Measurements from ENCODE around the gene INPP5E.
A peak's percentile ranks its signal among the peaks of the same experiment; 100 is the strongest.

Gene INPP5E

DNA sequence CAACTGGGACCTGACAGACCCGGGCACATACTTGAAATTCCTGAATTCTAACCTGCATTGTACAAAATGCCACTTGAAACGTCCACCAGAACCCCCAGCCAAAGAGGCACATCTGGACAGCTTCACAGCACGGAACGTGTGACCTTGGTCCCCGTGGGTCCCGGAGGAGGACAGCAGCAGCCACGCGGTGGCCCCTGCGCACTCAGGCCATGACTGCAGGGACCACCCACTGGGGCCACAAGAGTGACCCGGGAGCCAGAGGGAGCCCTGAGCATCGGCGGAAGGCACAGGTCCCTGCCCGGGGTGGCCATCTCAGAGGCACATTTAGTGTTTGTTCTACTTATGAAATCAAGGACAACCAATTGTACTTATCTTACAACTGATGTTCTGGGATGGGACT lies 37.6 kb downstream of the INPP5E start:
- no peak for DNase-seq

- DNase-seq = no peak
Observed at GRCh38 chr9:136401173-136401922, 38.3 kb downstream of the INPP5E start.

DNA sequence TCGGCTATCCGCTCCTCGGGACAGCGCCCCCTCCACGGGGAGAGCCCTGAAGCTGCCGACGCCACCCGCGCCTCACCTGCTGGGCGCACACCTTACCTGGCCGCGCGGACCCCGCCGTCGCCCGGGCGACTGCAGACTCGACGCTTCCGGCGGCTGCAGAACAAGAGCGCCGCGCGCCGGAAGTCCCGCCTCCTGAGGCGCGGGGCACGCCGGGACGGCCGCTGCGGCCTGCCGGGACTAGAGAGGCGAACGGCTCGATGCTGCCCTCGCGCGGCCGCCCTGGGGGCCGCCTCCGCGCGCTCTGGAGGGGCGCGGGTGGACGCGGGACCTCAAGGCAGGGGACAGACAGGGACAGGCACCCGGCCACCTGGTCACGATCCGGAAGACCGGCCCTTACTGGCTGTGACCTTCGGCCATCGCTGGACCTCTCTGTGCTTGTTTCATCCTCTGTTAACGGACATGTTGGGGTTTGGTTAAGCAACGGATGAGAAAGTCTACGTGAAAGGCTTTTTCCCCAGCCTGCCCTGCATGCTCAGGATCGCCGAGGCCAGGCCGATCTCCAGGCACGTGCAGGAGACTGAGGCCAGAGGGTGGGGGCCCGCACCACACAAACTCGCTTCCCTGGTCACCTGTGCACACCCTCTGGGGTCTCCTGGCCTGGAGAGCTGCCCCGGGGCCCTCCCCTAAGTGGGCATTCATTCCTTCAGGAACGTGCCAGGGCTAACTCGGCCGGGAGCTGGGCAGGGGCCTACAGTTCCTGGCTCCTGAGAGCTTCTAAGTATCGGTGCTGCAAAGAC lies 39.4 kb downstream of the INPP5E start, which contains the start of gene SNAPC4:
SNAPC4 (minus strand) TSS at position 133 of the 797 bp plus-strand sequence. CDS start 1,742 bp downstream, outside the sequence.
- DNase-seq = peak; percentile 89

- DNase-seq = peak; percentile 51
Observed at GRCh38 chr9:136399176-136400037, 40.2 kb downstream of the INPP5E start.

DNA sequence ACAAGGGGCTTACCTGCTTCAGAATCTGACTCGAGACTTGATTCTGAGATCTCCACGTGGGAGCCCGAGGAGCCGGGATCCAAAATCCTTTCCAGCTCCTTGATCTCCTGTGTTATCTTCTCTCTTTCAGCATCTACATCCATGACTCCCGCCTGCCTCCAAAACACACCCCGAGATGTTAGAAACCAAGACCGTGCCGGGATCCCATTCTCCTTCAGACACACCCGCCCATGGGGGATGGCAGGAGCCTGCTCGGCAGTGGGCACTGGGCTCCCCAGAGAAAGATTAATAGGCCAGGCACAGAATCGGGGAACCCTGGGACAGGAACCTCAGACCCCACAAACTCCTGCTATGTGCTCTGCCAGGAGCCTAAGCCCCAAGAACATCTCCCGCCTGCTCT lies 41.4 kb downstream of the INPP5E start:
- no peak for DNase-seq

DNA sequence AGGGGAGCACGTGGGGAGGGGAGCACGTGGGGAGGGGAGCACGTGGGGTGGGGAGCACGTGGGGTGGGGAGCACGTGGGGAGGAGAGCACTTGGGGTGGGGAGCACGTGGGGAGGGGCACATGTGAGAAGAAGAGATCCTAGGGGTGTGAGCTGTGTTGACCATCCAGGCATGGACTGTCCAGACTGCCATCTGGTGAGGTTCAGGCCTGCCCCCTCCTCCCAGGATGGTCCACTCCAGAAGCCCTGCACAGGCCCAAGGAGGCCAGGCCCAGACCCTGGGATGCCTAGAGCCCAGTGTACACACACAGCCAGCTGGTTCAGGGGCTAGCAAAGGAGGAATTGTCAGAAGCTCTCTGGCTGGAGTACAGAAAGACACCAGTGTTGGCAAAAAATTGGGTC lies 42.0 kb downstream of the INPP5E start:
- no peak for DNase-seq

GRCh38 chr9:136396219-136396515 lies 43.5 kb downstream of the INPP5E start:
- no peak for DNase-seq

DNA sequence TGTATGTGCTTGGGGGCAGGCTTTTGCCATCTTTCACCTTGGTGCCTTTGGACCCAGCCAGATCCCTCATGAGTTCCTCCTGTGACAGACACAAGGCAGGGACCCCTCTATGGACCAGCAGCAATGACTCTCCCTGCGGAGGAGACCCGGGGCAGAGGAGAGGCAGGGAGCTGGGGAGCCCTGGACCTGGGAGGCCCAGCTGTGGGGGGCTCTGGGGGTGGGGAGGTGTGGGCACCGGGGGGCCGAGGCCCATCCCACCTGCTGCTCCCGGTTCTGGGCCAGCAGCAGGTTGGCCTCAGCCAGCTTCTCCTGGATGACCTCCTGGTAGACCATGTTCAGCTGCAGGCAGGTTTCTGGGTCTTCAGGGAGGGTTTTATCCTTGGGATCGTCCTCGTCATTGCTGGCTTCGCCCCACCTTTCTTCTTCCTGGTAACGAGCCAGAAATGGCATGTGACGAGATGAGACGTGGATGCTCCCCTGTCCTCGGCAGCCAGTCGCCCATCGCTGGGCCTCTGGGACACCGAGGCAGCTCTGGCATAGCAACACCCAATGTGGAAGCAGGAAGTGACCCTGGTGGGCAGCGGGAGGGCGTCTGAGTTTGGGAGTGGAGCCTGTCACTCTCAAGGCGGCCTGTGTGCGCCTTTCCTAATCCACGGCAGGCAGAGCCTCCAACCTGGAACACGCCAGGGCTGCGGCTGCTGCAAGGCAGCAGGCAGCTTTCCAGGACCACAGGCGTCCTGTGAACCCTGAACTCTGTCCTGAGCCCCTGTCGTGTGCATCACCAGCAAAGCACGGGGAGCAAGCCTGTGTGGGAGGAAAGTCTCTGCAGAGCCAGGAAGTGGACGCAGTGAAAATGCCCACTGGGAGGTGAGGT lies 44.1 kb downstream of the INPP5E start:
- no peak for DNase-seq

GRCh38 chr9:136395020-136395340 lies 44.7 kb downstream of the INPP5E start:
- no peak for DNase-seq

DNA sequence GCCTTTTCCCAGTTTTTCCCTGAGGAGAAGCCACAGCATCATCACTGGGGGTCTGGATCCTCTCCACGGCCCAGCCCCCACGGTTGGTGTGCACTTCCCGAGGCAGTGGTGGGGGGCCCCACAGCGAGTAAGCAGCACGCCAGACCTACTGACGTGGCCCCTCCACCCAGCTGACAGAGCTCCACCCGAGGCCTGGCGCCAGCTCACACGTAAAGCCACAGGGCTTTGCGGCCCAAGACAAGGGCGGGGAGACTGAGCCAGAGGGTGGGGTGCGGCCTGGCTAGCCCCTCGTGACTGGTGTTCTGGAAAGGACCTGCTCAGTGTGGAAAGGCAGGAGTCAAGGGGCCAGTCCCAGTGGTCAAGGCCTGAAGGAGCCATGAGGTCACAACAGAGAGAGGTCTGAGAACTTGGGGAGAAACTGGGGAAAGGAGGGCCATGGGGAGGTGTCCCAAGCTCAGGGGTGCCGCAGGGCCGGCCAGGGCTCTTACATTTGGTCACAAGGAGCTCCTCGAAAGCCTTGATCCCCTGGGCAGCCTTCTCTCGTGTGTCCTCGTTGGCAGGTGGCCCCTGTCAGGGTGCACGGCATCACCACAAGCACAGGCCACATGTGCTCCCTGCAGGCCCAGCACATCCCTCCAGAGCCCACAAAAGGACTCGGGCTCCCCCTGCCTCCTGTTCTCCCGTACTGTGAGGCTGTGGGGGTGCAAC lies 45.2 kb downstream of the INPP5E start:
- DNase-seq = no peak

- DNase-seq = no peak
Observed at GRCh38 chr9:136393531-136393930, 46.1 kb downstream of the INPP5E start.

DNA sequence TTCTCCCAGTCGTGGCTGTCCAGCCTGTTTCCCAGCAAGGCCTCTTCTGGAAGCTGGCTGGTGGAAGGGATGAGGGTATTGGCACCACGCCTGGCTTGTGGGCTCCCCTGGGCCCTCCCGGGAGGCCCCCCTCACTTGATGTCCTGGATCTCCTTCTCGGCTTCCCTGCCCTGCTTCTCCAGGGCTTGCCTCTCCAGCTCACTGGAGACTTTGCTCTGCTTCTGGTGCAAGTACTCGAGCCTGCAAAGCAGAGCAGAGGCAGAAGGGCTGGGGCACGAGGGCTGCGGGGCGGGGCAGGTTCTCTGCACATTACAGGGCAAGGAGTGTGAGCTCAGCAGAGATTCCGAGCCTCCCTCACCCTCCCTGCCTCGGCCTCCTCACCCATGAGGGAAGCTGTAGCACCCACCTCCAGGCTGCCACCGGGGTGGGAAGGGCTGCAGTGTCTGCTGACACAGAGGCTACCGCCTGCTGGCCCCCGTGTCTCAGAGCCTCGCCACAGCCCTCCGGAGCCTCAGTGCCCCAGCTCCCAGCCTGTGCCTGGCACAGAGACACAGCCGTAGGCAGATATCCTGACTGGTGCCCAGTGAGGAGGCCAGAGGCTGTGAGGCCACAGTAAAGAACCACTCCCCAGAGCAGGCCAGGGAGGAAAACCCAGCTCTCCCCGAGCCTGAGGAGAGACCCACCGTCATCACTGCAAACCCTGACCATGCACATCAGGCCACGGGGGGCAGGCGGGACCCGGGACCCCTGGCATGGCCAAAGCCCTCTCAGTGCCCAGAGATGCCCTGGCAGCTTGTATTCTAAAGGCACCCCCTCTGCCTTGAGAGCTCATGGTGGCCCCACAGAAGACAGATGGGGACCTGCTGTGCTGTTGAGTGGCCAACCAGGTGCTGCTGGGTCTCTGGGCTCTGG lies 46.9 kb downstream of the INPP5E start:
- no peak for DNase-seq

GRCh38 chr9:136391737-136392537 lies 47.7 kb downstream of the INPP5E start:
- DNase-seq = no peak

DNA sequence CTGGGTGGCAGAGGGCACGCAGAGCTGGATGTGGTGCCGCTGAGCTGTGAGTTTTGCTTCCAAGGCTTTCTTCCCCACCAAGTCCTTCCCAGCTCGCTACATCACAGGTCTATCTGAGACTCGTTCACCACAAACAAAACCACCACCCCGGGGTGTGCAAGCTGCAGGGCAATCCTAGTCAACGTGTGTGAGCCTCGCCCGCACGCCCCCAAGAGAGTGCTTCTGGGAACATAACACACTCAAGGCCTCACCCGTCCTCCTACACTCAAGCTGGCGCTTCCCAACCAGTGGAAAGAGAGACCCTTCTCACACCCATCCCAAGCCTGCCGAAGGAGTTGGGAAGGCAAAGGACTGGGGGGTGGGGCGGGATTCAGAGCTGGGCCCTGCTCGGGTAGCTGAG lies 50.2 kb downstream of the INPP5E start:
- no peak for DNase-seq

DNA sequence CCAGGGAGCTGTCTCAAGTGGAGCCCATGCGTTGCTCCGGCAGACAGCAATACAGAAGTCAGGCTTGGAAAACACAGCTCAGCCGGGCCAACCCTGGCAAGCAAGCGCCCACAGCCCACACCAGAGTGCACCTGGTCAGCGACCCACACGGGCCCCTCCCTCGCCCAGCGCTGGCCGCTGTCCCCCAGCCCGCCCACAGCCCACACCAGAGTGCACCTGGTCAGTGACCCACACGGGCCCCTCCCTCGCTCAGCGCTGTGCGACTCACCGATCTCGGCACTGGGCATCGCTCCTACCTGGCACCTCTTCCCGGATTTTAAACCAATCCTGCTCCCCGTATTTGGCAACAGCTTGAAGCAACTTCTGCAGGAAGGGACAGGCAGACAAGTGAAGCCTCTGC lies 52.4 kb downstream of the INPP5E start:
- DNase-seq = no peak

DNA sequence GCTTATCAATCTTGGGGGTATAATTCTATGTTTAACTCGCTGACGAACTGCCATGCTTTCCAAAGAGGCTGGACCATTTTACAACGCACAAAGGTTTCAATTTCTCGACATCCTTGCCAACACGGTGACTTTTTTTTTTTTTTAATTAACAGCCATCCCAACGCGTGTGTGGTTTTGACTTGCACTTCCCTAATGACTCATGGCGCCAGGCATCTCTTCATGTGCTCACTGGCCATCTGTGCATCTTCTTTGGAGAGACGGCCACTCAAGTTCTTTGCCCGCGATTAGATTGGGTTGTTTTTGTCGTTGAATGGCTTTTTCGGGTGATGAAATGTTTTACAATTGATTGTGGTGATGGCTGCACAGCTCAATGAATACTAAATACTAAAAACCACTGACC lies 53.6 kb downstream of the INPP5E start:
- DNase-seq = no peak

DNA sequence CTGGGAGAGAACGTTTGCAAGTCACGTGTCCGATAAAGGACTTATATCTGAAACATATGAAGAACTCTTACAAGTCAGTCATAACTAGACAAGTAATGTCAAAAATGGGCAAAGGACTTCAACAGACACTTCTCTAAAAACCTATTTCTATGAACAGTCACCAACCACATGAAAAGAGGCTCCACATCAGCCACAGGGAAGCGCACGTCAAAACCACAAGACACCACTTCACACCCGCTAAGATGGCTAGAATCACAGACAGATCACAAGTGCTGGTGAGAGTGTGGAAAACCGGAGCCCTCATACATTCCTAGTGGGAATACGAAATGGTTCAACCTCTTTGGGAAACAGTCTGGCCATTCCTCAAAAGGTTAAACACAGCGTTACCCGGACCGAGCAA lies 54.6 kb downstream of the INPP5E start:
- no peak for DNase-seq

DNA sequence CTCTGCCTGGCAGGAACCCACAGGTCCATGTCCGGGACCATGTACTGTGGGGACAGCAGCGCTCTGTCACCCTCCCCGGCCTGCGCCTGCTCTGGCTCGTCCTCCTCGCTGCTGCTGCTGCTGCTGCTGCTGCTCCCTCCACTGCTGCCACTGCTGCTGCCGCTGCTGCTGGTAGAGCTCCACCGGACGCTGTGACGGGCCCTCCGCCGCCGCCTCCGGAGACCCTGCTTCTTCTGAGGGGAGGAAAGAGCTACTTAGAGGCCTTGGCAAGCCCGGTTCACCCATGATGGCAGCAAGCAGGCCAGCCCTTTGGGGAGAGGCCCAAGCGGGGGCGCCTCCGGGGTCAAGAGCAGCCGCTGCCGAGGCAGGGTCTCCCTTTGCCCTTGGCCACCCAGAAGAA lies 56.2 kb downstream of the INPP5E start:
- DNase-seq = no peak

DNA sequence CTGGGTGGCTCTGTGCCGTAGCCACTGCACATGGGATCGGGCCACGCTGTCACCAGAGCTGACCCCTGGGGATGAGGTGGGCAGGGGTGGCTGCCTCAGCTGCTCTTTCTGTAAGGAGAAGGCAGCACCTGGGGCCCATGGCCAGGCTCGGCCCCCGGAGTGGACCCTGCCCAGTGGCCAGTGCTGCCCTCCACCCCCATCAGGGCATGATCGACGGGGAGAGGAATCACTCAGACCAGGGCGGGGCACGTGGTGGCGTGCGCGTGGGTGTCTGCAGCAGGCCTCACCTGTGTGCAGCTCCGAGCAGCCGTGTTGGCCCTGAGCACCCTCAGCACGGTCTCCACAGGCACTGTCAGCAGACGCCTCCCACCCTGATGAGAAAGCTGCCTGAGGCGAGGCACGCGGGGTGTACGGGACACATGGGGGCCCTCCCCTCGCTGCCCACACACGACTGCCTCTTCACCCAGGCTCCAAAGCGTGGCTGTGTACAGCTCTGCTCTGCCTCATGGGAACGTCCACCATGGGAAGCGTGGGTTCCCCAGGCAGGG lies 57.6 kb downstream of the INPP5E start:
- DNase-seq = no peak

DNA sequence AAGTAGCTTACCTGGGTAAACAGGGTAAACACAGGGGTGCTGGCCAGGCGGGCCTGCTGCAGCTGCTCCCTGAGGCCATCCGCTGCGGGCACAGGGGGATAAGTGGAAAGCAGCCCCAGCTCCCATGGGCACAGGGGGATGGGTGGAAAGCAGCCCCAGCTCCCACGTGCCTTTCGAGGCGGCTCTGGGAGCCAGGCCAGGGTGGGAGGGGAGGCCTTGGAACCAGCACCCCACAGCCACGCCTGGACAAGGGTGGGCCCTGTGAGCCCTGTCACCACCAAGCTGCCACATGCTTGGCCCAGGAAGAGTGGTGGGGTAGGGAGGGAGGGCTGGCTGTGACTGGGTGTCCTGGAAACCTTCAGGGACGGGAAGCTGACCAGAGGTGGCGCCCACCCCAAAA lies 58.3 kb downstream of the INPP5E start:
- no peak for DNase-seq

Data from stimulated activated CD4-positive, alpha-beta T cell treated with anti-CD3 and anti-CD28 coated beads, Interleukin-12 subunit alpha, Interleukin-12 subunit beta, amount 100 ng/mL, for 4 hours (primary cell).